Gastroesophageal sphincter (tissue), 4 donors: Measurements from ENCODE around the gene NUP153. TPM values are rescaled to one million over a fixed set of nuclear protein-coding genes. Genes with fewer than 3 reads are reported as not detected.

ENCODE experiments used
- ATAC-seq: fragments of 150-250 bp; one replicate; pipeline ENCODE4 v1.9.1; 2016; ENCODE audit warnings: mild to moderate bottlenecking, moderate library complexity
- H3K27ac ChIP-seq, 4 donors: fragments of 200-600 bp; sonication (generic) in 3 of 4; 1 replicate in 3 of 4; 2 replicates in 1 of 4; pipeline ENCODE4 v1.5.1; 2016 to 2019
- H3K27me3 ChIP-seq: fragments of 200-600 bp; sonication (generic); one replicate; pipeline ENCODE4 v1.5.1; 2019
- H3K36me3 ChIP-seq, 2 donors: fragments of 200-600 bp; sonication (generic); one replicate each; pipeline ENCODE4 v1.5.1; 2019; ENCODE audit warnings: control low read depth in 1 of 2
- H3K4me1 ChIP-seq, 3 donors: fragments of 200-600 bp; sonication (generic); 1 replicate in 2 of 3; 2 replicates in 1 of 3; pipeline ENCODE4 v1.5.1; 2016 to 2019; ENCODE audit warnings: control low read depth in 2 of 3
- H3K4me3 ChIP-seq, 2 donors: fragments of 200-600 bp; sonication (generic); one replicate each; pipeline ENCODE4 v1.5.1; 2019; ENCODE audit warnings: mild to moderate bottlenecking in 1 of 2, moderate library complexity in 1 of 2
- H3K9me3 ChIP-seq, 3 donors: fragments of 200-600 bp; sonication (generic); one replicate each; pipeline ENCODE4 v1.5.1; 2017 to 2019; ENCODE audit warnings: control low read depth in 2 of 3
- EP300 ChIP-seq: sonication (generic); formaldehyde crosslinking; IDR thresholded peaks from one replicate; pipeline ENCODE4 v1.6.1; 2017; ENCODE audit warnings: antibody characterized with exemption, mild to moderate bottlenecking
- POLR2A ChIP-seq, 2 donors: fragments of 450-650 bp; IDR thresholded peaks; one replicate each; pipeline ENCODE4 v1.6.1; 2017; ENCODE audit warnings: antibody characterized with exemption in 2 of 2, mild to moderate bottlenecking in 2 of 2, moderate library complexity in 1 of 2
- POLR2AphosphoS5 ChIP-seq: sonication (generic); formaldehyde crosslinking; IDR thresholded peaks from one replicate; pipeline ENCODE4 v1.6.1; 2017; ENCODE audit warnings: antibody characterized with exemption
- WGBS, 2 donors: methylation state at CpG; one replicate each; pipeline ENCODE4 v1.1.5; 2018; ENCODE audit warnings: low coverage in 1 of 2; 5-methylcytosine and 5-hydroxymethylcytosine counted together
- total RNA-seq, 4 donors: library from RNA; depleted of rRNA; stranded (reverse); fragments of >200 nt; gene quantifications; one replicate each; pipeline ENCODE4 v1.1.0, GENCODE V29; 2016
- TF ChIP-seq, protein P1 (sequence below), 4 experiments: fragments of 200-600 bp in 2 of 4; fragments of 450-650 bp in 2 of 4; sonication (generic) in 1 of 4; IDR thresholded peaks; one replicate each; pipeline ENCODE4 v1.5.1; 2017 to 2019; ENCODE audit warnings: antibody characterized with exemption in 4 of 4, mild to moderate bottlenecking in 2 of 4, moderate library complexity in 2 of 4

NUP153 gene
- total RNA-seq, 4 donors from 2014 or later, result 28.8 to 41.6 (median 31.2) TPM

DNA sequence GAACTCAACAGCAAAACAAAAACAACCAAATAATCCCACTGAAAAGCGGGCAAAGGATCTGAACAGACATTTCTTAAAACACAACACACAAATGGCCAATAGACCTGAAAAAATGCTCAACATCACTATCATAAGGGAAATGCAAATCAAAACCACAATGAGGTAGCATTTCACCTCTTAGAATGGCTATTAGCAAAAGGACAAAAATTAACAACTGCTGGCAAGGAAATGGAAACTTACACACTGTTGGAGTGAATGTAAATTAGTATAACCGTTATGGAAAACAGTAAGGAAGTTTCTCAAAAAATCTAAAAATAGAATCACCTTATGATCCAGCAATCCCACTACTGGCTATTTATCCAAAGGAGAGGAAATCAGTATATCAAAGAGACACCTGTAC is 85.7 kb downstream of the NUP153 start:
- H3K4me1 ChIP-seq, result peaks cover 0 to 10% (median 0%) of the 10 kb centered on the region in 3 donors
- 50 to 73% methylated on average over 2 of the region's 2 CpGs for WGBS, 2 donors
- TF ChIP-seq POLR2AphosphoS5, result no peak
- TF ChIP-seq POLR2A (IDR thresholded peaks at IDR 0.05), result no peak
- no peak for TF ChIP-seq EP300
- TF ChIP-seq, protein P1, sequence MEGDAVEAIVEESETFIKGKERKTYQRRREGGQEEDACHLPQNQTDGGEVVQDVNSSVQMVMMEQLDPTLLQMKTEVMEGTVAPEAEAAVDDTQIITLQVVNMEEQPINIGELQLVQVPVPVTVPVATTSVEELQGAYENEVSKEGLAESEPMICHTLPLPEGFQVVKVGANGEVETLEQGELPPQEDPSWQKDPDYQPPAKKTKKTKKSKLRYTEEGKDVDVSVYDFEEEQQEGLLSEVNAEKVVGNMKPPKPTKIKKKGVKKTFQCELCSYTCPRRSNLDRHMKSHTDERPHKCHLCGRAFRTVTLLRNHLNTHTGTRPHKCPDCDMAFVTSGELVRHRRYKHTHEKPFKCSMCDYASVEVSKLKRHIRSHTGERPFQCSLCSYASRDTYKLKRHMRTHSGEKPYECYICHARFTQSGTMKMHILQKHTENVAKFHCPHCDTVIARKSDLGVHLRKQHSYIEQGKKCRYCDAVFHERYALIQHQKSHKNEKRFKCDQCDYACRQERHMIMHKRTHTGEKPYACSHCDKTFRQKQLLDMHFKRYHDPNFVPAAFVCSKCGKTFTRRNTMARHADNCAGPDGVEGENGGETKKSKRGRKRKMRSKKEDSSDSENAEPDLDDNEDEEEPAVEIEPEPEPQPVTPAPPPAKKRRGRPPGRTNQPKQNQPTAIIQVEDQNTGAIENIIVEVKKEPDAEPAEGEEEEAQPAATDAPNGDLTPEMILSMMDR (IDR thresholded peaks at IDR 0.05), result no peak
- ATAC-seq, result no peak
- no peak overlapping the region for H3K4me3 ChIP-seq
- H3K9me3 ChIP-seq, result no peaks in the 10 kb centered on the region
- H3K27me3 ChIP-seq, result no peaks in the 10 kb centered on the region
- H3K27ac ChIP-seq, result no peak overlapping the region
- peaks cover 0 to 75% of the 10 kb centered on the region in 2 donors for H3K36me3 ChIP-seq

DNA sequence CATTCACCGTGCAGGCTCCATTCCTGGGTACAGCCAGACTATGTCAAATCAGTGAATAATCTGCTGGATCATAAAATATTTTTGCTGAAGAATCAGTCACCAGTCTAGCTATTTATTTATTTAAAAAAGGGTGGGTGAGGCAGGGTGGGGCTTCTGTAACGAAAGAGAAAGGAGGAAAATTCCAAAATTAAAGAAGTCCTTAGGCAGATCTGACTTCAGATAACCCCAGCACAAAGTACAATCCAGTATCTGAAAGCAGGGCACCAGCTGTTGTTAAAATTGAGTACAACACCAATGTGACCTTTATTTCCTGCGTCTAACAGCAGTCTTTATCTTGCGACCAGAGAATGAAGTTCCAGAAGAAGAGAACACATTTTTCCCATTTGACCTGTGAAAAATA is 90.9 kb downstream of the NUP153 start:
- H3K4me1 ChIP-seq, result no peaks in the 10 kb centered on the region
- H3K9me3 ChIP-seq, result no peaks in the 10 kb centered on the region
- TF ChIP-seq POLR2AphosphoS5 (no peak), EP300 (no peak), POLR2A (IDR thresholded peaks at IDR 0.05) (no peak)
- TF ChIP-seq, protein P1 (IDR thresholded peaks at IDR 0.05), result no peak
- 88 to 95% methylated on average over 3 to 4 of the region's 4 CpGs for WGBS, 2 donors
- no peak for ATAC-seq
- H3K27ac ChIP-seq, result no peak overlapping the region
- no peak overlapping the region for H3K4me3 ChIP-seq
- peaks cover 0 to 62% of the 10 kb centered on the region in 2 donors for H3K36me3 ChIP-seq
- no peaks in the 10 kb centered on the region for H3K27me3 ChIP-seq

DNA sequence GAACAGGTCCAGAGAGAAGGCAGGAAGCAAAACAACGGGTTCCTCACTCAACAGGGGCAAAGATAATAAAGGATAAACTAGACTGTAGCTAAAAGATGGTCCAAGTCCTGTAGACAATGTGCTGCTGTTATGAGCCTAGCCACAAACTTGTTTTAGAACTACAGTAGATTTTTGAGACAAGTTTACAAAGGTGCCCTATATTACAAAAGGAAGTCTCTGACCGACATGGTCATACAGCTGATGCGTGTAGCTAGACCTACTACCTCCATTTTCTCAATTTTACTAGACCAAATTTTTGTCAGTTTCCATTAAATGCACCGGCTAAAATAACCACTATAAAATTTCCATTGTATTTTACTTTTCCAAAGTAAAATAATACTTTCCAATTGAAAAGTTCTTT is 94.7 kb downstream of the NUP153 start:
- Histone ChIP-seq H3K4me3 (no peak overlapping the region), H3K9me3 (no peaks in the 10 kb centered on the region), H3K4me1 (no peaks in the 10 kb centered on the region), H3K27ac (no peak overlapping the region), H3K27me3 (no peaks in the 10 kb centered on the region), H3K36me3 (peaks cover 0 to 58% of the 10 kb centered on the region in 2 donors)
- ATAC-seq, result no peak
- TF ChIP-seq POLR2AphosphoS5 (no peak), POLR2A (IDR thresholded peaks at IDR 0.05) (no peak), EP300 (no peak)
- TF ChIP-seq, protein P1 (IDR thresholded peaks at IDR 0.05), result no peak
- 83 to 84% methylated on average over 4 of the region's 4 CpGs for WGBS, 2 donors

DNA sequence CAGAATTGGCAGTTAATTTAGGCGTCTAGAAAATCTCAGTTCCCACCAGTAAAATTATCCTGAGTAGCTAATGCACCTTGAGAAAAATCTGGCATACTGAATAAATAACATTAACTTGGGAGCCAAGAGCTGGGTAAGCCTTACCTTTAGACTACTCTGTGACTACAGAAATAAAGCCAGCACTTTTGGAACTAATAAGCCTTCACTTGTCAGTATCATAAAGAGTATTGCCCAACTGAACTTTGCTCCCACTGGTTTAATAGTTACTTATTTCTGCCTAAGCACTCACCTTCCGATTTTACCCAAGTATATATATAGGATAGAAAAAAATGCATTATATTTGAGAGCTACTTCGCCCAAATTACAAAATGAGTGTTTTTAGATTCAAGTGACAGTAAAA is 95.9 kb downstream of the NUP153 start:
- H3K4me3 ChIP-seq, result no peak overlapping the region
- H3K27ac ChIP-seq, result no peak overlapping the region
- no peaks in the 10 kb centered on the region for H3K9me3 ChIP-seq
- TF ChIP-seq POLR2A (IDR thresholded peaks at IDR 0.05), result no peak
- TF ChIP-seq, protein P1 (IDR thresholded peaks at IDR 0.05), result no peak
- H3K27me3 ChIP-seq, result no peaks in the 10 kb centered on the region
- peaks cover 0 to 57% of the 10 kb centered on the region in 2 donors for H3K36me3 ChIP-seq
- no peaks in the 10 kb centered on the region for H3K4me1 ChIP-seq
- WGBS, 2 donors, result 73 to 81% methylated on average over 3 of the region's 3 CpGs
- no peak for ATAC-seq

DNA sequence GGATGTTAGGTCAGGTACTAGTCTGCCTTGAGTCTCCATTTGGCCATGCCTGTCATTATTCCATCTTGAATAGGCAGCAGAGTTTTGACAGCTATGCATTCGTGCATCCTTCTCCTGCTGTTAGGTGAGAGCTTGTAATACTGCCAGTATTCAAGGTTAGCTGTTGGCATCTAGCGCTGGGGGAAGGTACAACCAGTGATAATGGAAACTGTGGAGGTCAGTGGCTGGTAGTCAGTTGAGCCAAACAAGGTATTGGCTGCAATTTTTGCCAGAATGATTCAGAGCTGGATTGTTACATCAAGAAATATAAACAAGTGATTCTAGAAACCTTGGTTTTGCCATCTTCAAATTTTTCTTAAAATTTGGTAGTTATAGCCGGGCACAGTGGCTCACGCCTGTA is 100.1 kb downstream of the NUP153 start:
- Histone ChIP-seq H3K9me3 (no peaks in the 10 kb centered on the region), H3K4me1 (peaks cover 0 to 11% (median 3%) of the 10 kb centered on the region in 3 donors), H3K36me3 (peaks cover 0 to 56% of the 10 kb centered on the region in 2 donors), H3K27ac (no peak overlapping the region), H3K4me3 (no peak overlapping the region), H3K27me3 (no peaks in the 10 kb centered on the region)
- WGBS, 2 donors, result 94 to 100% methylated on average over 2 to 3 of the region's 4 CpGs
- no peak for ATAC-seq
- no peak for TF ChIP-seq POLR2A (IDR thresholded peaks at IDR 0.05)
- TF ChIP-seq EP300, result no peak
- TF ChIP-seq POLR2AphosphoS5, result no peak
- TF ChIP-seq, protein P1 (IDR thresholded peaks at IDR 0.05), result no peak
